Fibroblast of skin of abdomen (primary cell): ENCODE measurements around the gene TTC28.
A peak's percentile ranks its signal among the peaks of the same experiment; 100 is the strongest.

Experiments used
- DNase-seq: peaks from one replicate; pipeline ENCODE4 v3.0.0-alpha.2; 2013

TTC28 gene

DNA sequence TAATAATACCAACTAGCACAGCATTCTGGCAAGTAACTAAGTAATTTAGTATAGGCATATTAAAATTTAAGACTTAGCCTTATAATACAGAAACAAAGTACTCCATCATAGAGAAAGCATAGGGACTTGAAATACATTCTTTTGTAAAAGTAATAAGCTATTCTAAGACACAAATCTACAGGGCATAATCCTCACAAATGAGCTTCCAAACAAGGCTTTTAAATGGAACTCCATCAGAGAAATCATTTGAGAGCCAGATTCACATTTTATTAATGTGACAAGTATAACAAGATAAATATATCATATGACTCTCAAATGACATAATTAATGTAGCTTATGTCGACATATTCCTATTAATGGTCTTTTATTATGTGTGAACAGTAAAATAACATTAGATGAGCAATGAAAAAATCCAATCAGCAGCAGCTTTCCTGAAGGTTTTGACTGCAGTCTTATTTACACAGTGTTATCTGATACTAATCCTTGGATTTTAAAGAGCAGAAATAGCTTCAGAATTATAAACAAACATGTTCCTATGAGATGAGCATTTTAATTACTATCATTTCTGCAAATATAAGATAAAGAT is 241.4 kb downstream of the TTC28 start:
- no peak for DNase-seq

- no peak for DNase-seq
Observed at GRCh38 chr22:28435982-28436381, 243.7 kb downstream of the TTC28 start.

DNA sequence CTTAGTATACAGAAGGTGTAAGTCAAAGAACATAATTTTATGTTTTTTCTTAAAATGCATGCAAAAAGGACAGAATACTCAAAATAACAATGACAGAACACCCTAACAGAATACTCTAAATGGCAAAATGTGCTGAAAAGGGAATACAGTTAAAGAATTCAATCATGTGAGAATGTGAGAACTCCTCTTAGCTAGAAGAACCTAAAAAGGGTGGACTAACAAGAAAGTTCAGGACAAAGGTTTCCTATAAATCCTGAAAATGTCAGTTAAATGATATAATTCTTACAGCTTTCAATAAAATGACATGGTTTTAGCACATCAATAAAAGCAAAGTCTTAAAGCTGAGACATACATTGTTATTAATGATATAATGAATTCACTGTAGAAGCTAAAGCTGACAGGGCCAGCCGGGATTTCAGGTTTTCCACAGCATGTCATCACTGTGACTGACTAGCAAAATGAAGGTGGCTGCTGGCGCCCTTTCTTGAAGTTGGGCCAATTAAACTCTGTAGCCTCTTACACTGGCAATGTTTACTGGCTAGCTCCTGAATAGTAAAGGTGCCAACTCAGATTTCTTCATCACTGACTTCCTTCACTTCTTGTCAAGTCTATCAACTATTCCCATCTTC is 244.4 kb downstream of the TTC28 start:
- DNase-seq = no peak

GRCh38 chr22:28430466-28431025 is 249.1 kb downstream of the TTC28 start:
- no peak for DNase-seq

DNA sequence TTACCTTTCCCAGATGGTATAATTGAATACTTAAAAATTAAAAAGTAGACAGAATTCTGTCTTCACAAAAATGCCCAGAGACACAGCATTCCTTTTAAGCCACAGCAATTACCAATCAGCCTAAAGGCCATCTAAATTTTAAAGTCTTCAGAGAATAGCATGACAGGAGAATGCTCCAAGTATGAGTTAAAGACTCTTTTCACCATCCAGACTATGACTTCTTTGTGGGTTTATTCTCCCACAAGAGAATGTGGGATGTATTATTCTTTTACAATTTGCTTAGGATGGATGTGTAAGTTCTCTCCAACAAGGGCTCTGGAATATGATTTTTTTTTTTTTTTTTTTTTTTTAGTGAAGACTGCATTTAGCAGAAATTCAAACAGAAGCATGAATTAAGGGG is 249.9 kb downstream of the TTC28 start:
- peak; percentile 73 for DNase-seq

- DNase-seq = no peak
Observed at GRCh38 chr22:28428271-28428670, 251.4 kb downstream of the TTC28 start.

- peak; percentile 53 for DNase-seq
Observed at GRCh38 chr22:28426346-28427132, 253.1 kb downstream of the TTC28 start.

GRCh38 chr22:28425211-28425610 is 254.4 kb downstream of the TTC28 start:
- no peak for DNase-seq

- peak; percentile 72 for DNase-seq
Observed at GRCh38 chr22:28424427-28425080, 255.1 kb downstream of the TTC28 start.

GRCh38 chr22:28419919-28420318 is 259.7 kb downstream of the TTC28 start:
- no peak for DNase-seq

DNA sequence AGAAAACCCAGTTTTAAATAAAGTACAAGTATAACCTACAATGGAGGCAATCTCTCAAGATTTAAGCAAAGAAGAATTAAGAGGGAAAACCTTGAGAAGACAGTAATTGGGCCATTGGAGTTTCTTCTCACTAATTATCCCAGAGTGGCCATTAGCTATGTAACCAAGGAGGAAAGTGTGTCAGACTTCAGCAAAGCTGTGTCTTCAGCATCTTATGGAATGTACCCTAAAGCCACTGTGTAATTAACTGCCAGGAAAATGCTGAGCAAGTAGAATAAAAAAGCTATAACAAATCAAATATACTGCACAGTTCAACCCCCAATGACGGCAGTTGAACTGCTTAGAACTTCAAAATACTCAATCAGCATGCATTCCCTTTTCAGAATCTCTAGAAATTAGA is 261.6 kb downstream of the TTC28 start:
- no peak for DNase-seq

- no peak for DNase-seq
Observed at GRCh38 chr22:28417431-28417830, 262.2 kb downstream of the TTC28 start.

- no peak for DNase-seq
Observed at GRCh38 chr22:28414913-28415312, 264.7 kb downstream of the TTC28 start.

DNA sequence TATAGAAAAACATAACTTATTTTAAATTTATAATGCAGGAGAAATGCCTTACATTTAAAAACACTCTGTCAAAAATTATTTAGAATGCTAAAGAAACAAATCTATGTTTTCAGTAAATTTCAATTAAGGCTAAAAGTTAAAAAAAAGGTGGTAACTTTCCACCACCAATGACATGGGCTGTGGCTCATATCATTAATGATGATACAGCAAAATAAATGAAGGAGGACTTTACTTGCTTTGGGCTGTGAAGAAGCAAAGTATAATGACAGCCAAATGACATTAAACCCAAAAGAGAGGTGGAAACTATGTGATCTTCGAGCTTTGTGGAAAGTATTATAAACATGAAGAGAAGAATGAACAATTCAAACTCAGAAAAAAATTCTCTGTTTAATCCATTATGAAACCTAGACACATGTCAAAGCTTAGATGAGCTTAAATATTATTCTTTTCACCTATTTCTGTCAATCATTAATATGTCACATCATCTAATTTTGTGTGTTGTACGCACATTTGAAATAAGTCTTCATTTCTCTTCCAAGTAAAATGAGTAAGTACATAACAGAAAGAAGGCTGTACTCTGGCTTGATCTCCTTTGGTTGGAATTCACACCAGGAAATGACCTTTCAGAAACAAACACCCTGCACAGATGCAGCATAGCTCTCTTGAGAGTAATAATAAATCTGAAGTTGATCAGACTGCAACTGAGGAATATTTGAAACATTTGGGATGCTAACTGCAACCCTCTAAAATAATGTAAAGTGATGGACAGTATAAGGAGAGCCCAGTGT is 265.8 kb downstream of the TTC28 start:
- DNase-seq = peak; percentile 21

DNA sequence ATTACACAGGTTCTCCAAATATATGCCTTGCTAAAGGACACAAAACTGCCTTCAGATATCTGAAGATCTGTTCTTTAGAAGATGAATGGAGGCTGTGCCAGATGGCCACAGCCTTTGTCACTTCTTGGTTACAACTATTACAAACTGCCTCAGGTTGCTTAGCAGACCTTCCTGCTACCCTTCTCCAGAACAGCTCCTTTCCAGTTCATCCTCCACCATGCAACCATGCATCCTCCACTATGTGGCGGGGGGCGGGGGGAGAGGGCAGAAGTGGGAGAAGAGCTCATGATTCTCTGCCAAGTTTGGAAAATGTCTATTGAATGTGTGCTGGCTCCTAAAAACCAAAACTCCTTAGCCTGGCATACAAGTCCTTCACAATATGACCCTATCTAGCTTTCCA is 267.5 kb downstream of the TTC28 start:
- no peak for DNase-seq

- DNase-seq = no peak
Observed at GRCh38 chr22:28411125-28411524, 268.5 kb downstream of the TTC28 start.

DNA sequence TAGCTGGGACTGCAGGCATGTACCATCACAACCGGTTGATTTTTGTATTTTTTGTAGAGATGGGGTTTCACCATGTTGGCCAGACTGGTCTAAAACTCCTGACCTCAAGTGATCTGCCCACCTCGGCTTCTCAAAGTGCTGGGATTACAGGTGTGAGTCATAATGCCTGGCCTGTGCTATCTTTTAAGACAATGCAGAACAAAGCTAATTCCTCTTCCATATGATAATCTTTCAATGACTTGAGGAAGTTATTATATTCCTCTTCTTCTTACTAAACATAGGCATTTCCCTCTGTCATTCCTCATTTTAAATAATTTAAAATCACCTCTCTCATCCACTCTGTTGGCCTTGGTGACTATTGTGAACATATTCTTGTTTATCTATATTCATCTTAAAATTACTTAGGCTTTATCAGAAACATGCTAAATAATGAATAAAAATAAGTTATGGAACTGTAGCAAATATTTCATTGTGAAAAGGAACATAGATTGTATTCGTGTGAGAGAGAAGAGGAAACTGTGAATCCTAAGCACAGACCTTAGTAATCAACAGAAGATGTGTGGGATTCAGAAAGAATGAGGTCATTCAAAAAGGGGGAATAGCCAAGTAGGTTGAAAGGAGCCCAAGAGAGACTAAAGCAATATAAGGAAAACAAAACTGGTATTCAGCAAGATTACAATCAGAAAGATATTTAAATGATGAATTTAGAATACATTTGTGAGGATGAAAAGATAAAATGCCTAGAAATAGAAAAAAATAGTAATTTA is 269.4 kb downstream of the TTC28 start:
- peak; percentile 54 for DNase-seq

- no peak for DNase-seq
Observed at GRCh38 chr22:28408709-28409108, 270.9 kb downstream of the TTC28 start.

DNA sequence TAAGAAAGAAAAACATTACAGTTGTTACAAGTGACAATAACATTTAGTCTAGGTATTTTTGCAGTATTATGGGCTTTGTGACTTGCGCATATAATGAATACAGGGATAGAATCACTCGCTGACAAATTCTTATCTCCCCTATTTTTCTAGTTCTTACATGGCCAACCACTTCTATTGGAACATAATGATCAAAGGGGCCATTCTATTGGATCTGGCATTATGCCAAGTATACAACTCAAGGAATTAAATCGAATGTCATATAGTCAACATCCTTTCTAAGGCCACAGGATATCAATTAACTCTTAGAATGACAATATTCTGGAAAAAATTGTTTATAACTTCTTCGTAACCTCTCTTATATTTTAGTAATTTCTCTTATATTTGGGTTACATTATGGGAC is 272.0 kb downstream of the TTC28 start:
- no peak for DNase-seq

- no peak for DNase-seq
Observed at GRCh38 chr22:28406246-28406645, 273.4 kb downstream of the TTC28 start.

GRCh38 chr22:28405588-28405987 is 274.1 kb downstream of the TTC28 start:
- no peak for DNase-seq
